ENCODE measurements around the gene SLC25A47. TPM values are rescaled to one million over a fixed set of nuclear protein-coding genes. Genes with fewer than 3 reads are reported as not detected.

Gene SLC25A47
- total RNA-seq, 1 experiment from 2014 or later, result not detected

DNA sequence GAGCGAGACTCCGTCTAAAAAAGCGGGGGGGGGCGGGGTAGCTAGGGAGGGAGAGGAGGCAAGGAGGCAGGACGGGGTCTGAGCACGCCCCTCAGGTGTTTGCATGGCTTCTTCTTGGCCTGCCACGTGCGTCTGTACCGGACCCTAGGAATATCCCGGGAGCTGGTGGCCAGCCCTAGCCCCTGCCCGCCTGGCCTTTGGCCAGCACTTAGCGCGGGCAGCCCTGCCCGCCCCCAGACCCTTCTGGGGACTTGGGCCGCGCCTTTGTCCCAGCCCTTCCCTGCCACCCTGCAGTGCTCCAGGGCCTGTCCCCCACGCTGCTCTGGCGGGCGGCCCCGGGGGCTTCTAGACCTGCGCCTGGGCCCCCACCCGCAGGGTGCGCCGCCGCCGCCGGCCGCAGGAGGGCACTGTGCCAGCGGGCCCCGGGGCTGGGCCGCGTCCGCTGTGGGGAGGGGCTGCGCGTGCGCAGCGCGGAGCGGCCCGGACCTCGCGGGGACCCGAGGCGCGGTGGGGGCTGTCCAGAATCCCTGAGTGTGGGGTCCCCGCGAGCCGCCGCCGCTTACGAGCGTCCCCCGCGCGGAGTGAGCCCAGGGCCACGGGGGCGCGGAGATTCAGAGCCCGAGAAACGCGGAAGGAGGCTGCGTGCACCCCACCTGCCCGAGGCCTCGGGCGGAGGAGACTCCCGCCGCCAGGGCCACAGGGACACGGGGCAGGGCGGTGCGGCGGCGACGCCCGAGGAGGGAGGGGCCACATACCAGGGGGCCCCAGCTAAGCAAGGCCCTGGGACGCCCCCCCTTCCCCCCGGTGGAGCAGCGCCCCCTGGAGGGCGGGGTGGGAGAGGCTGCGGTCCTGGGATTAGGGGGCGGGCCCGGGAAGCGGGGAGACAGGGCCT lies 37.9 kb upstream of the SLC25A47 start (continued):
- TF ChIP-seq, protein P1, sequence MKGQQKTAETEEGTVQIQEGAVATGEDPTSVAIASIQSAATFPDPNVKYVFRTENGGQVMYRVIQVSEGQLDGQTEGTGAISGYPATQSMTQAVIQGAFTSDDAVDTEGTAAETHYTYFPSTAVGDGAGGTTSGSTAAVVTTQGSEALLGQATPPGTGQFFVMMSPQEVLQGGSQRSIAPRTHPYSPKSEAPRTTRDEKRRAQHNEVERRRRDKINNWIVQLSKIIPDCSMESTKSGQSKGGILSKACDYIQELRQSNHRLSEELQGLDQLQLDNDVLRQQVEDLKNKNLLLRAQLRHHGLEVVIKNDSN (CRISPR knock-in tag; IDR thresholded peaks at IDR 0.05), result 0 out of 2 replicates have a peak, but pooled peaks have one; percentile 34
- TF ChIP-seq, protein P2, sequence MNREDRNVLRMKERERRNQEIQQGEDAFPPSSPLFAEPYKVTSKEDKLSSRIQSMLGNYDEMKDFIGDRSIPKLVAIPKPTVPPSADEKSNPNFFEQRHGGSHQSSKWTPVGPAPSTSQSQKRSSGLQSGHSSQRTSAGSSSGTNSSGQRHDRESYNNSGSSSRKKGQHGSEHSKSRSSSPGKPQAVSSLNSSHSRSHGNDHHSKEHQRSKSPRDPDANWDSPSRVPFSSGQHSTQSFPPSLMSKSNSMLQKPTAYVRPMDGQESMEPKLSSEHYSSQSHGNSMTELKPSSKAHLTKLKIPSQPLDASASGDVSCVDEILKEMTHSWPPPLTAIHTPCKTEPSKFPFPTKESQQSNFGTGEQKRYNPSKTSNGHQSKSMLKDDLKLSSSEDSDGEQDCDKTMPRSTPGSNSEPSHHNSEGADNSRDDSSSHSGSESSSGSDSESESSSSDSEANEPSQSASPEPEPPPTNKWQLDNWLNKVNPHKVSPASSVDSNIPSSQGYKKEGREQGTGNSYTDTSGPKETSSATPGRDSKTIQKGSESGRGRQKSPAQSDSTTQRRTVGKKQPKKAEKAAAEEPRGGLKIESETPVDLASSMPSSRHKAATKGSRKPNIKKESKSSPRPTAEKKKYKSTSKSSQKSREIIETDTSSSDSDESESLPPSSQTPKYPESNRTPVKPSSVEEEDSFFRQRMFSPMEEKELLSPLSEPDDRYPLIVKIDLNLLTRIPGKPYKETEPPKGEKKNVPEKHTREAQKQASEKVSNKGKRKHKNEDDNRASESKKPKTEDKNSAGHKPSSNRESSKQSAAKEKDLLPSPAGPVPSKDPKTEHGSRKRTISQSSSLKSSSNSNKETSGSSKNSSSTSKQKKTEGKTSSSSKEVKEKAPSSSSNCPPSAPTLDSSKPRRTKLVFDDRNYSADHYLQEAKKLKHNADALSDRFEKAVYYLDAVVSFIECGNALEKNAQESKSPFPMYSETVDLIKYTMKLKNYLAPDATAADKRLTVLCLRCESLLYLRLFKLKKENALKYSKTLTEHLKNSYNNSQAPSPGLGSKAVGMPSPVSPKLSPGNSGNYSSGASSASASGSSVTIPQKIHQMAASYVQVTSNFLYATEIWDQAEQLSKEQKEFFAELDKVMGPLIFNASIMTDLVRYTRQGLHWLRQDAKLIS (CRISPR knock-in tag; IDR thresholded peaks at IDR 0.05; ENCODE audit: borderline replicate concordance), result 0 out of 2 replicates have a peak, but pooled peaks have one; percentile 35
- TF ChIP-seq CREB1 (CRISPR knock-in tag; IDR thresholded peaks at IDR 0.05) (0 out of 2 replicates have a peak, but pooled peaks have one; percentile 56), ZNF423 (CRISPR knock-in tag; IDR thresholded peaks at IDR 0.05) (peak; percentile 50; the same call in 1 of the 2 replicates), CREM (CRISPR knock-in tag; IDR thresholded peaks at IDR 0.05) (0 out of 2 replicates have a peak, but pooled peaks have one; percentile 36), NFATC4 (CRISPR knock-in tag; IDR thresholded peaks at IDR 0.05) (0 out of 2 replicates have a peak, but pooled peaks have one; percentile 7), NR3C1 (CRISPR knock-in tag; conservative IDR thresholded peaks at IDR 0.05; ENCODE audit: low read depth) (0 out of 2 replicates have a peak, but pooled peaks have one; percentile 38), TCF7 (CRISPR knock-in tag; IDR thresholded peaks at IDR 0.05; ENCODE audit: low read depth) (0 out of 2 replicates have a peak, but pooled peaks have one; percentile 36), SMAD4 (CRISPR knock-in tag; IDR thresholded peaks at IDR 0.05) (no peak), MYBL2 (CRISPR knock-in tag; IDR thresholded peaks at IDR 0.05) (peak; percentile 64), ZNF671 (CRISPR knock-in tag; IDR thresholded peaks at IDR 0.05) (peak; percentile 85; the same call in 1 of the 2 replicates)
- TF ChIP-seq, protein P3, sequence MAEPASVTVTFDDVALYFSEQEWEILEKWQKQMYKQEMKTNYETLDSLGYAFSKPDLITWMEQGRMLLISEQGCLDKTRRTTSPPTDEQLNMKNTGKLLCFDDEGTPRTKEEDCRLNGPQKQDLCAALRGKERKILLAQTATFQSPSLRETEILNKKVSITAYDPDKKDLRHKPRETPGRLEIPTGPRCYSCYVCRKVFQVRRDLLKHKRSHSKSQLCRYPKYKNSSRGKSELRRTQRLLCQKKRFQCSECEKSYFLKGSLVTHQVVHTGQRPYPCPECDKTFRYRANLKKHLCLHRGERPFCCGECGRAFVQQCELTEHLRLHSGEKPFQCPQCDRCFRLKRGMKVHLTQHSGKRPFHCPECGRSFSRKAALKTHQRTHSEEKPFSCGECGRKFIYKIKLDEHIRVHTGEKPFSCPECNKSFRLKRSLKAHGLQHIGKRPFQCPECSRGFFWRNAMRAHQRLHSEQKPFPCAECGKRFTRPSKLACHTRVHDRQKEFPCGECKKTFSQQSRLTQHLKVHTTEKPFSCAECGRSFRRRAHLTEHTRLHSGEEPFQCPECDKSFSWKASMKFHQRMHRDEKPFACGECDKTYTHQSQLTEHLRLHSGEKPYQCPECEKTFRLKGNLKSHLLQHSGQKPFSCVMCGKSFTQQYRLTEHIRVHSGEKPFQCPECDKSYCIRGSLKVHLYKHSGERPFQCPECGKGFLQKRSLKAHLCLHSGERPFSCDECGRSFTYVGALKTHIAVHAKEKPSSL (CRISPR knock-in tag; conservative IDR thresholded peaks at IDR 0.05), result no peak
- TF ChIP-seq, protein P4, sequence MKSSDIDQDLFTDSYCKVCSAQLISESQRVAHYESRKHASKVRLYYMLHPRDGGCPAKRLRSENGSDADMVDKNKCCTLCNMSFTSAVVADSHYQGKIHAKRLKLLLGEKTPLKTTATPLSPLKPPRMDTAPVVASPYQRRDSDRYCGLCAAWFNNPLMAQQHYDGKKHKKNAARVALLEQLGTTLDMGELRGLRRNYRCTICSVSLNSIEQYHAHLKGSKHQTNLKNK (CRISPR knock-in tag; IDR thresholded peaks at IDR 0.05), result 0 out of 2 replicates have a peak, but pooled peaks have one; percentile 53
- TF ChIP-seq, protein P5, sequence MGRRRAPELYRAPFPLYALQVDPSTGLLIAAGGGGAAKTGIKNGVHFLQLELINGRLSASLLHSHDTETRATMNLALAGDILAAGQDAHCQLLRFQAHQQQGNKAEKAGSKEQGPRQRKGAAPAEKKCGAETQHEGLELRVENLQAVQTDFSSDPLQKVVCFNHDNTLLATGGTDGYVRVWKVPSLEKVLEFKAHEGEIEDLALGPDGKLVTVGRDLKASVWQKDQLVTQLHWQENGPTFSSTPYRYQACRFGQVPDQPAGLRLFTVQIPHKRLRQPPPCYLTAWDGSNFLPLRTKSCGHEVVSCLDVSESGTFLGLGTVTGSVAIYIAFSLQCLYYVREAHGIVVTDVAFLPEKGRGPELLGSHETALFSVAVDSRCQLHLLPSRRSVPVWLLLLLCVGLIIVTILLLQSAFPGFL (CRISPR knock-in tag; IDR thresholded peaks at IDR 0.05; ENCODE audit: borderline replicate concordance), result 0 out of 2 replicates have a peak, but pooled peaks have one; percentile 60
- TF ChIP-seq, protein P6, sequence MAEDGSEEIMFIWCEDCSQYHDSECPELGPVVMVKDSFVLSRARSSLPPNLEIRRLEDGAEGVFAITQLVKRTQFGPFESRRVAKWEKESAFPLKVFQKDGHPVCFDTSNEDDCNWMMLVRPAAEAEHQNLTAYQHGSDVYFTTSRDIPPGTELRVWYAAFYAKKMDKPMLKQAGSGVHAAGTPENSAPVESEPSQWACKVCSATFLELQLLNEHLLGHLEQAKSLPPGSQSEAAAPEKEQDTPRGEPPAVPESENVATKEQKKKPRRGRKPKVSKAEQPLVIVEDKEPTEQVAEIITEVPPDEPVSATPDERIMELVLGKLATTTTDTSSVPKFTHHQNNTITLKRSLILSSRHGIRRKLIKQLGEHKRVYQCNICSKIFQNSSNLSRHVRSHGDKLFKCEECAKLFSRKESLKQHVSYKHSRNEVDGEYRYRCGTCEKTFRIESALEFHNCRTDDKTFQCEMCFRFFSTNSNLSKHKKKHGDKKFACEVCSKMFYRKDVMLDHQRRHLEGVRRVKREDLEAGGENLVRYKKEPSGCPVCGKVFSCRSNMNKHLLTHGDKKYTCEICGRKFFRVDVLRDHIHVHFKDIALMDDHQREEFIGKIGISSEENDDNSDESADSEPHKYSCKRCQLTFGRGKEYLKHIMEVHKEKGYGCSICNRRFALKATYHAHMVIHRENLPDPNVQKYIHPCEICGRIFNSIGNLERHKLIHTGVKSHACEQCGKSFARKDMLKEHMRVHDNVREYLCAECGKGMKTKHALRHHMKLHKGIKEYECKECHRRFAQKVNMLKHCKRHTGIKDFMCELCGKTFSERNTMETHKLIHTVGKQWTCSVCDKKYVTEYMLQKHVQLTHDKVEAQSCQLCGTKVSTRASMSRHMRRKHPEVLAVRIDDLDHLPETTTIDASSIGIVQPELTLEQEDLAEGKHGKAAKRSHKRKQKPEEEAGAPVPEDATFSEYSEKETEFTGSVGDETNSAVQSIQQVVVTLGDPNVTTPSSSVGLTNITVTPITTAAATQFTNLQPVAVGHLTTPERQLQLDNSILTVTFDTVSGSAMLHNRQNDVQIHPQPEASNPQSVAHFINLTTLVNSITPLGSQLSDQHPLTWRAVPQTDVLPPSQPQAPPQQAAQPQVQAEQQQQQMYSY (CRISPR knock-in tag; IDR thresholded peaks at IDR 0.05), result no peak
